Measurements from ENCODE around the gene PTGFR.

PTGFR gene

GRCh38 chr1:78474092-78474491 lies 16.7 kb upstream of the PTGFR start:
- Histone ChIP-seq H3K4me1 (ENCODE audit: control insufficient read depth in 5 of 5, insufficient read depth in 5 of 5, low read length in 5 of 5) (peaks cover 0 to 7% (median 4%) of the 10 kb centered on the region in 5 donors), H3K27ac (ENCODE audit: low read depth, low read length) (no peak overlapping the region), H3K9ac (ENCODE audit: low read length in 5 of 5) (no peak overlapping the region), H3K27me3 (ENCODE audit: control insufficient read depth in 5 of 5, insufficient read depth in 4 of 5, low read length in 5 of 5) (no peaks in the 10 kb centered on the region), H3K9me3 (ENCODE audit: control insufficient read depth in 5 of 5, low read length in 5 of 5) (no peaks in the 10 kb centered on the region), H3K36me3 (ENCODE audit: control insufficient read depth in 5 of 5, insufficient read depth in 5 of 5, low read length in 5 of 5) (no peaks in the 10 kb centered on the region), H3K4me3 (ENCODE audit: low read depth in 1 of 5, low read length in 5 of 5) (no peak overlapping the region)

GRCh38 chr1:78475888-78476610 lies 14.7 kb upstream of the PTGFR start:
- Histone ChIP-seq H3K9ac (ENCODE audit: low read length in 5 of 5) (no peak overlapping the region), H3K4me3 (ENCODE audit: low read depth in 1 of 5, low read length in 5 of 5) (no peak overlapping the region), H3K9me3 (ENCODE audit: control insufficient read depth in 5 of 5, low read length in 5 of 5) (no peaks in the 10 kb centered on the region), H3K36me3 (ENCODE audit: control insufficient read depth in 5 of 5, insufficient read depth in 5 of 5, low read length in 5 of 5) (no peaks in the 10 kb centered on the region), H3K4me1 (ENCODE audit: control insufficient read depth in 5 of 5, insufficient read depth in 5 of 5, low read length in 5 of 5) (peaks cover 0 to 7% (median 4%) of the 10 kb centered on the region in 5 donors), H3K27me3 (ENCODE audit: control insufficient read depth in 5 of 5, insufficient read depth in 4 of 5, low read length in 5 of 5) (no peaks in the 10 kb centered on the region), H3K27ac (ENCODE audit: low read depth, low read length) (no peak overlapping the region)

- Histone ChIP-seq H3K36me3 (ENCODE audit: control insufficient read depth in 5 of 5, insufficient read depth in 5 of 5, low read length in 5 of 5) (no peaks in the 10 kb centered on the region), H3K27me3 (ENCODE audit: control insufficient read depth in 5 of 5, insufficient read depth in 4 of 5, low read length in 5 of 5) (peaks cover 0 to 5% (median 0%) of the 10 kb centered on the region in 5 donors), H3K9me3 (ENCODE audit: control insufficient read depth in 5 of 5, low read length in 5 of 5) (no peaks in the 10 kb centered on the region), H3K4me1 (ENCODE audit: control insufficient read depth in 5 of 5, insufficient read depth in 5 of 5, low read length in 5 of 5) (no peaks in the 10 kb centered on the region), H3K27ac (ENCODE audit: low read depth, low read length) (no peak overlapping the region), H3K9ac (ENCODE audit: low read length in 5 of 5) (no peak overlapping the region), H3K4me3 (ENCODE audit: low read depth in 1 of 5, low read length in 5 of 5) (no peak overlapping the region)
Measured at GRCh38 chr1:78483903-78484302, 6.9 kb upstream of the PTGFR start.

- Histone ChIP-seq H3K36me3 (ENCODE audit: control insufficient read depth in 5 of 5, insufficient read depth in 5 of 5, low read length in 5 of 5) (no peaks in the 10 kb centered on the region), H3K27ac (ENCODE audit: low read depth, low read length) (peak overlapping the region; percentile 26), H3K4me3 (ENCODE audit: low read depth in 1 of 5, low read length in 5 of 5) (peak overlapping the region; percentile 64 to 78 (median 65)), H3K9me3 (ENCODE audit: control insufficient read depth in 5 of 5, low read length in 5 of 5) (no peaks in the 10 kb centered on the region), H3K27me3 (ENCODE audit: control insufficient read depth in 5 of 5, insufficient read depth in 4 of 5, low read length in 5 of 5) (peaks cover 0 to 16% (median 12%) of the 10 kb centered on the region in 5 donors), H3K4me1 (ENCODE audit: control insufficient read depth in 5 of 5, insufficient read depth in 5 of 5, low read length in 5 of 5) (peaks cover 0 to 17% (median 15%) of the 10 kb centered on the region in 5 donors), H3K9ac (ENCODE audit: low read length in 5 of 5) (peak overlapping the region in 1 of 5 donors; percentile 41)
Measured at GRCh38 chr1:78491451-78492071, 787 bp downstream of the PTGFR start.

- H3K9me3 ChIP-seq (ENCODE audit: control insufficient read depth in 5 of 5, low read length in 5 of 5), result no peaks in the 10 kb centered on the region
- H3K4me1 ChIP-seq (ENCODE audit: control insufficient read depth in 5 of 5, insufficient read depth in 5 of 5, low read length in 5 of 5), result peaks cover 0 to 17% (median 15%) of the 10 kb centered on the region in 5 donors
- H3K27ac ChIP-seq (ENCODE audit: low read depth, low read length), result peak overlapping the region; percentile 26
- peaks cover 0 to 16% (median 12%) of the 10 kb centered on the region in 5 donors for H3K27me3 ChIP-seq (ENCODE audit: control insufficient read depth in 5 of 5, insufficient read depth in 4 of 5, low read length in 5 of 5)
- H3K9ac ChIP-seq (ENCODE audit: low read length in 5 of 5), result no peak overlapping the region
- H3K4me3 ChIP-seq (ENCODE audit: low read depth in 1 of 5, low read length in 5 of 5), result peak overlapping the region in 4 of 5 donors; percentile 14 to 78 (median 64)
- H3K36me3 ChIP-seq (ENCODE audit: control insufficient read depth in 5 of 5, insufficient read depth in 5 of 5, low read length in 5 of 5), result no peaks in the 10 kb centered on the region
Measured at GRCh38 chr1:78492386-78492950, 1.7 kb downstream of the PTGFR start.

- peak overlapping the region in 1 of 5 donors; percentile 4 for H3K4me3 ChIP-seq (ENCODE audit: low read depth in 1 of 5, low read length in 5 of 5)
Measured at GRCh38 chr1:78493451-78493850, 2.7 kb downstream of the PTGFR start.

GRCh38 chr1:78497201-78497600 lies 6.4 kb downstream of the PTGFR start:
- no peak overlapping the region for H3K9ac ChIP-seq (ENCODE audit: low read length in 5 of 5)
- no peak overlapping the region for H3K27ac ChIP-seq (ENCODE audit: low read depth, low read length)
- peaks cover 0 to 3% (median 0%) of the 10 kb centered on the region in 5 donors for H3K27me3 ChIP-seq (ENCODE audit: control insufficient read depth in 5 of 5, insufficient read depth in 4 of 5, low read length in 5 of 5)
- no peaks in the 10 kb centered on the region for H3K4me1 ChIP-seq (ENCODE audit: control insufficient read depth in 5 of 5, insufficient read depth in 5 of 5, low read length in 5 of 5)
- no peaks in the 10 kb centered on the region for H3K36me3 ChIP-seq (ENCODE audit: control insufficient read depth in 5 of 5, insufficient read depth in 5 of 5, low read length in 5 of 5)
- no peaks in the 10 kb centered on the region for H3K9me3 ChIP-seq (ENCODE audit: control insufficient read depth in 5 of 5, low read length in 5 of 5)
- no peak overlapping the region for H3K4me3 ChIP-seq (ENCODE audit: low read depth in 1 of 5, low read length in 5 of 5)

More at GRCh38 chr1:78493451-78493850, 2.7 kb downstream of the PTGFR start:
- Histone ChIP-seq H3K27ac (ENCODE audit: low read depth, low read length) (no peak overlapping the region), H3K9me3 (ENCODE audit: control insufficient read depth in 5 of 5, low read length in 5 of 5) (no peaks in the 10 kb centered on the region), H3K36me3 (ENCODE audit: control insufficient read depth in 5 of 5, insufficient read depth in 5 of 5, low read length in 5 of 5) (no peaks in the 10 kb centered on the region), H3K4me1 (ENCODE audit: control insufficient read depth in 5 of 5, insufficient read depth in 5 of 5, low read length in 5 of 5) (peaks cover 0 to 17% (median 15%) of the 10 kb centered on the region in 5 donors), H3K9ac (ENCODE audit: low read length in 5 of 5) (no peak overlapping the region), H3K27me3 (ENCODE audit: control insufficient read depth in 5 of 5, insufficient read depth in 4 of 5, low read length in 5 of 5) (peaks cover 0 to 16% (median 12%) of the 10 kb centered on the region in 5 donors)

GRCh38 chr1:78500529-78500928 lies 9.8 kb downstream of the PTGFR start:
- H3K9ac ChIP-seq (ENCODE audit: low read length in 5 of 5), result no peak overlapping the region
- H3K4me1 ChIP-seq (ENCODE audit: control insufficient read depth in 5 of 5, insufficient read depth in 5 of 5, low read length in 5 of 5), result no peaks in the 10 kb centered on the region
- no peaks in the 10 kb centered on the region for H3K36me3 ChIP-seq (ENCODE audit: control insufficient read depth in 5 of 5, insufficient read depth in 5 of 5, low read length in 5 of 5)
- H3K27me3 ChIP-seq (ENCODE audit: control insufficient read depth in 5 of 5, insufficient read depth in 4 of 5, low read length in 5 of 5), result peaks cover 0 to 3% (median 0%) of the 10 kb centered on the region in 5 donors
- no peaks in the 10 kb centered on the region for H3K9me3 ChIP-seq (ENCODE audit: control insufficient read depth in 5 of 5, low read length in 5 of 5)
- H3K27ac ChIP-seq (ENCODE audit: low read depth, low read length), result no peak overlapping the region
- no peak overlapping the region for H3K4me3 ChIP-seq (ENCODE audit: low read depth in 1 of 5, low read length in 5 of 5)

- H3K4me3 ChIP-seq (ENCODE audit: low read depth in 1 of 5, low read length in 5 of 5), result no peak overlapping the region
- H3K27me3 ChIP-seq (ENCODE audit: control insufficient read depth in 5 of 5, insufficient read depth in 4 of 5, low read length in 5 of 5), result peaks cover 0 to 3% (median 0%) of the 10 kb centered on the region in 5 donors
- no peak overlapping the region for H3K27ac ChIP-seq (ENCODE audit: low read depth, low read length)
- H3K36me3 ChIP-seq (ENCODE audit: control insufficient read depth in 5 of 5, insufficient read depth in 5 of 5, low read length in 5 of 5), result no peaks in the 10 kb centered on the region
- no peak overlapping the region for H3K9ac ChIP-seq (ENCODE audit: low read length in 5 of 5)
- H3K4me1 ChIP-seq (ENCODE audit: control insufficient read depth in 5 of 5, insufficient read depth in 5 of 5, low read length in 5 of 5), result no peaks in the 10 kb centered on the region
- H3K9me3 ChIP-seq (ENCODE audit: control insufficient read depth in 5 of 5, low read length in 5 of 5), result no peaks in the 10 kb centered on the region
Measured at GRCh38 chr1:78501203-78501602, 10.4 kb downstream of the PTGFR start.

GRCh38 chr1:78511334-78511733 lies 20.6 kb downstream of the PTGFR start:
- no peak overlapping the region for H3K4me3 ChIP-seq (ENCODE audit: low read depth in 1 of 5, low read length in 5 of 5)
- H3K36me3 ChIP-seq (ENCODE audit: control insufficient read depth in 5 of 5, insufficient read depth in 5 of 5, low read length in 5 of 5), result no peaks in the 10 kb centered on the region
- H3K9ac ChIP-seq (ENCODE audit: low read length in 5 of 5), result no peak overlapping the region
- H3K4me1 ChIP-seq (ENCODE audit: control insufficient read depth in 5 of 5, insufficient read depth in 5 of 5, low read length in 5 of 5), result no peaks in the 10 kb centered on the region
- no peaks in the 10 kb centered on the region for H3K27me3 ChIP-seq (ENCODE audit: control insufficient read depth in 5 of 5, insufficient read depth in 4 of 5, low read length in 5 of 5)
- no peak overlapping the region for H3K27ac ChIP-seq (ENCODE audit: low read depth, low read length)
- H3K9me3 ChIP-seq (ENCODE audit: control insufficient read depth in 5 of 5, low read length in 5 of 5), result peaks cover 6 to 10% (median 7%) of the 10 kb centered on the region in 5 donors

Measured in subcutaneous abdominal adipose tissue (tissue), 5 donors.